Fibroblast of skin of scalp (primary cell): Measurements from ENCODE around the gene EXOC4.

ENCODE experiments used
- DNase-seq: peaks from one replicate; pipeline ENCODE4 v3.0.0-alpha.2; 2013

The EXOC4 gene

DNA sequence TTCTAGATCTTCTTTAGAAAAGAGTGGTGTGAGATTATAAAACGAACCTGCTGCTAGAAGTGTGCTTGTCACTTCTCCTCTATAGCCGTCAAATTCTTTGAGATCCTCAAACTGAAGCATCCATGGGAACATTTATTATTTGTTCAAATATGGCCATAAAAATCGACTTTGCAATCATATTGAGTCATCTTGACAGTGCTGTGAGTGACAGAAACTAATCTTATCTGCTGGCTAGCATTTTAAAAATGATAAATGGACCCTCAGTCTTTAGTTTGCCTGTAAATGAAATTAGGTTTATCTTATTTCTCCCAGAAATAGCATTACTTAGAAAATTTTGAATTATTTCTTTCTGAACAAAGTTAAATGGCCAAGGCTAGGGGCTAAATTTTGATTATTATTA, 290.8 kb downstream of the EXOC4 start:
- DNase-seq: no peak

DNA sequence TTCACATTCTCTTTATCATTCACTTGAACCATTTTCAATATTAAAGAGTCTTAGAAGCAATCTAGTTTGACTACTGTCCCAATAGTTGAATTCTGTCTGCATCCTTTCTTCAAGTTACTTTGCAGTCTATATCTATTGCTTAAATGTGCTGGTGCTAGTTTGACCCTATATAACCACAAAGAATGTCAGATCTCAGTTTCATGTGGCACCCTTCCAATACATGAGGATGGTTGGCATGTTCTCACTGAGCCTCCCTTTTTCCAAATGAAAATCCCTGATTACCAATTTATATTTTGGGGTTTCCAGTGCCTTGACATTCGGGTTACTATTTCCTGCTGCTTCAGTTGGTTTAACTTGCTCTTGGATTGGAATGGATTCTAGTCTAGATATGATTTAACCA, 292.7 kb downstream of the EXOC4 start:
- peak; percentile 72 for DNase-seq

DNA sequence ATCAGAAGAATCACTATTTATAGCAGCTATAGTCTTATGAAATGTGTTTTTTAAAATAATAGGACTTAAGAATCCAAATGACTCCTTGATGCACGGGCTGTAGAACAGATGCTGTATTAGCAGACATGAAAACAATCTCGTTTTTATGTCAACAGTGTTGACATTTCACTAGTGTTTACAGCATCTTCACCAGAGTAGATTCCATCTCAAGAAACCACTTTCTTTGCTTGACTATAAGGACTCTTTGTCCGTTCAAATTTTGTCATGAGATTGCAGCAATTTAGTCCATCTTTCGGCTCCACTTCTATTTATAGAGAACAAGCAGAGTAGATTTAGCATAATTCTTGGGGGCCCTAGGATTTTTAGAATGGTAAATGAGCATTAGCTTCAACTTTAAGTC, 295.1 kb downstream of the EXOC4 start:
- DNase-seq: no peak

DNA sequence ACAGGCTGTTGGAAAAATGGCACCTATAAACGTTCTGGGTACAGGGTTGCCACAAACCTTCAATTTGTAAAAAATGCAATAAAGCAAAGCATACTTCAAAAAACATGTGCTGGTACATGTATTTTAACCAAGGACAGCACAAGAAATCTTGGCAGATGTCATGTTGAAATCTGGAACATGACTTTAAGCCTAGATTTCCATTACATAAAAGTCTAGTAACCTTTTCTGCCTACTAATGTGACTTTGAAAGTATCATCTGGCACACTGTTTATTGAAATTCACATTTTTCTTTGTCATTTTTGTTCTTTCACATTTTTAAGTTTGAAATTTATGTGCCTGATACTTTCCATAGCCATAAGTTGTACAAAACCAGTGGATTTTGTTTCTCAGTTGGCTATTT, 296.8 kb downstream of the EXOC4 start:
- no peak for DNase-seq

DNA sequence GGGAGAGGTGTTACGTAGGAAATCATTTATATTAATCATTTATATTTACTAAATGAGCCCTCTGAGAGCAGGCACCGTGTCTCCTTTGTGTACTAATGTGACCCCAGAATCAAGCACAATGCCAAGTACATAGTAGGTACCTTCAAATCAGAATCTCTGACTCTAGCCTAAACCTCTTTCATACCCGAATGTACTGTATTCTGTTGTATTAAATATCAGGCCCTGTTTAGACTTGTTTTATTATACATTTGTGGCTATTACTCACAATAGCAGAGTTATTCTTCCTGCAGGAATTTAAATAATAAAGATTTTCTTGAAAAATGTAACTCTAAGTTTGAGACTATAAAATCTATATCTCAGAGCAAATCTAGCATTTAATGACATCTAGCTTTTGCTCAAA, 297.3 kb downstream of the EXOC4 start:
- no peak for DNase-seq

DNA sequence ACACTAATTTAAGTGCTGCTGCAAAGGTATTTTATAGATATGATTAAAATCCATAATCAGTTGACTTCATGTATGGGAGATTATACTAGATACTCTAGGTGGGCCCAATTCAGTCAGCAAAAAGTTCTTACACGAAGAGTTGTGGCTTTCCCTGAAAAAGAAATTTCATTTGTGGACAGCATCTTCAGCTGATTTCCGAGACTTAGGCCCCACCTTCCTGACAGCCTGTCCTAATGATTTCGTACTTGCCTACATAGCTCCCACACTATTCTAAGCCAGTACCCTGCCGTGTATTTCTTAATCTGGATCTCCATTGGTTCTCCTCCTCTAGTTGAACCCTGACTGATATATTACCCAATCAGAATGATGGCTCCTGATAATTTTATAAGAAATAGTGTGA, 297.9 kb downstream of the EXOC4 start:
- DNase-seq: no peak

DNA sequence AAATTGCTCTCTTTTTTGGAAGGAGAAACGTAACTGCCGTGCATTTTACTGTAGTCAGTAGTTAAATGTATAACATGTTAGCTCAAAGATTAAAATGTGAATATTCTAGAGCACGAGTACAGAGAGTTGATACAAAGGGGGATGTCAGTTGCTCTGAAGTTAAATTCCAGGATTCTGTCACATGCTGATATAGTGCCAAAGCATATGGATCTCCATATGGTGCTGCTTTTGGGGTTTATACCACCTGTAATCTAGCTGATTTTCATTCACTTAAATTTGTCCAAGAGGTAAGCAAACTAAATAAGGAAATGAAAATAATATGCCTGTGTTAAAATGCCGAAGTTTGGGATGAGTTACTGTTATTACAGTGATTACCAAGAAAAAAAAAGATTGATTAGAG, 298.6 kb downstream of the EXOC4 start:
- no peak for DNase-seq

DNA sequence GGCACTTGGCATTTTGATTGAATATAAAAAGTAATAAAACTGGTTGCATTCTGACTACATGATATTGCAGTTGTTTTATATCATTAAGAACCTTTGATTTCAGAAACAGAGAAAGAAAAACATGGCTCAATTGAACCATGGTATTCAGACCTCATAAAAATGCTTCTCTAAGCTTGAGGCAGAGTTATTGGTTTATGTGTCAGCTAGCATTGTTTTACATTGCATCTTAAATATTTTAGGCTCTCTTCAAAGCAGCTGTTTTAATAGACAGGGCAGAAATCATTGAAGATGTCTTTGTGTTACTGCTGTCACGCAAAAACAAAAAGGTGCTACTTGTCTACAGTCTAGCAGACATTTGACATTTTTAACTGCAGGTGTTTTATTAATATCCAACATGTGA, 299.2 kb downstream of the EXOC4 start:
- DNase-seq: no peak

DNA sequence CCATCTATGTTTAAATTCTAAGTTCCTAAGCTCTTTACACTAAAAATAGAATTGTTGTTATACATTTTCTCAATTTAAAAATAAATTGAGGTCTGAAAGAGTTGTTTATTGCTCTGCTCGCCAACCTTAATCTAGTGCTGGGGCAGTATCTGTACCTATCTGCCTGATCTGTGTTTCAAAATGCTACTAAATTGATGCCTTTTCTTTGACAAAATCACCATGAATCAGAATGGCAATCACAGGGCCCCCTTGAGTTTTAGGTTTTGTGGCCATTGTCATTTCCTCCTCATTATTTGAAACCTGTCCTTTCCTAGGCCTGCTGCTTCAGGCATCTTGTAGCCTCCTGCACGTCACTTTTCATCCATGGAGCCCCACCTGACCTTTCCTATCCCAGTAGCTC, 301.5 kb downstream of the EXOC4 start:
- DNase-seq: no peak

DNA sequence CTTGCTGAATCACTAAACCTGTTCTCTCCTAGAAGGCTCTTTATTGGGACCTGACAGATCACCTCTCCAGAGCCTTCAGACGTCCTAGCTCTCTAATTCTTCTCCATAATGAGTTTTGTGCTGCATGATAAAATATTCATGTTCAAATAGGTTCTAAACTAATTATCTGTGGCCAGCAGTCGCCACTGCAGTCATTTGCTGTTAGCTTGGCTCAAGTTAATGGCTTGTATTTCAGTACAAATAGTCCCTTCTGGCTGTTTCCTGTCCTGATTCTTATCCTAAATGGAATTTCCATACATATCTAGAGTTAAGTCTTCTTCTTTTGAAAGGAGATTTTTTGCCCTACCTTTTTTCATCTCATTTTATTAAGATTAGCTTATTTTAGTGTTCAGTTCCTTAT, 303.2 kb downstream of the EXOC4 start:
- no peak for DNase-seq

DNA sequence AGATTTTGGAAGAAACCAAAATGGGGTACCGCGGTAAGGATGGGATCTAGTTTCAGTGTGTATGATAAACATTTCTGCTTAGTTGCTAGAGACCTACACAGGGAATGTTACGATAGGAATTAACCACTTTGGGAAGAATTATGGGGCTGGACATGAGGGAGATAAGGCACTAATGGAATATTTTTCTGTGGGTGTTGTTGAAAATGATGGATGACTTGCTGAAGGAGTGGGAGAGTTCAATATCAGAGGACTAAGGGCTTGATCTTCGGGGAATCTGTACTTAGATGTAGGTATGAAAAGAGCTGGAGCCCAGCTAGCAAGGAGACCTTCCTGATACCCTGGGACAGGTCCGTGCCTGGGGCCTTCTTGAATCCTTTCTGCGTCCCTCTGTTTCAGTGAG, 303.7 kb downstream of the EXOC4 start:
- no peak for DNase-seq

DNA sequence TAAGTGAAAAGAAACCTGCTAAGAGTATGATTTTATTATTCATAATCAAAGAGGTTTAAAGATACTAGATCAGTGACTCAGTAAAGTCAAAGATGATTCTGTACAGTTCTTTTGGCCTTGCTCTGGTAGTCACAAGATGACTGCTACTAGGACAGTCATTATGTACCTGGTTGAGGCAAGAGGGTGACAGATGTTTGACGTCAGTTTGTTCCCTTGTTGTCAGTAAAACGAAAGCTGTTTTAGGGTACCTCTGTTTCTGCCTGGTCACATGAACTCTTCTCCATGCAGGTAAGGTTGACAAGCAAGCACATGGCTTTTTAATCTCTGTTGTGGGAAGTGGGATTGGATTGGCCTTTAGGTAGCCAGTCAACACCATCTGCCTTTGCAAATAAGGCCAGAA, 308.0 kb downstream of the EXOC4 start:
- DNase-seq: no peak

DNA sequence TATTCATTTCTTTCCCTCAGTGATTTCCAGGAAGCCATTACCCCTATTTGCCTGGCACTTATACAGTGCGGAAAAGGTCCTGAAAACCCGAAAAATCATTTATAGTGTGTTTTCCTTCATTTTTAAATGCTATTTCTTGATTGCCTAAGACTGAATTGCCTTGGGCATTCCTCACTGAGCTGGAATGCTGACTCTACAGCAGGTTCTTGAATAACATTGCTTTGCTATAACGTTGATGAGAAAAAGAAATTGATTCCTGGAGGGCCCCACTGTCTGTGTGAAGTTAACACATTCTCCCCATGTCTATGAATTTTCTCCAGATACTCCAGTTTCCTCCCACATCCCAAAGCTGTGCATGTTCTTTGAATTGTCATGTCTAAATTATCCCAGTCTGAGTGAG, 308.5 kb downstream of the EXOC4 start:
- DNase-seq: peak; percentile 66

DNA sequence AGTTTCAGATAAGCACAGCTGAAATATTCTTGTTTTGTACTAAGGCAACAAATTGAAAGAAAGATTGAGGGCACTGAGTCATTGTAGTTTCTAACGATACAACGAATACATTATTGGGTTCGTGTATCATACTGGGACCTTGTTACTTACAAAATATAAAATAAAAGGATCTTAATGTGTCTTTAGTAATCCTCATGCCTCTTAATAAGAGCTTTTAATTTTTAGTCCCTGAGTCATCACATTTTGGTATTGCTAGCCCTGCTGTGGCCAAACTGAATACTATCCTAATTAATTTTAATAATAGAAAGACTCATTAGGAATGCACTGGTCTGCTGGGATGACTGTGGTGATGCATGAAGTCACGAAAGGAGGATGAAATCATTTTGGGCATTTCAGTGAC, 309.7 kb downstream of the EXOC4 start:
- peak; percentile 93 for DNase-seq

DNA sequence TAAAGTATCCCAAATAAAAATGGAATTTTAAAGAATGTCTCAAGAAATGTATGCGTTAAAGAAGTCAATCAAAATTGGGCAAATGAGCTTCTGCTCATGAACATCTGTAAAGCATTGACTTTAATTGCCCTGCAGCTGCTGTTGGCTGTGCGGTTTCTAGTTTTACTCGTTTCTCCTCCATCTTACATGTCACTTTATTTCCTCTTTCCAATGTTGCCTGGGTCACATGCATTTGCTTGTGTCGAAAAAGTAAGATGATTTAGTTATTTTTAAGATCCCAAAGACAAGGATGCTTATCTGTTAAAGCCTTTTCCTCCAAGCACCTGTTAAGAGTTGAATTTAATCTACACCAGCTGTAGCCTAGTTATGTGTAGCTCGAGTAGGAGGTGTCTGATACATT, 310.4 kb downstream of the EXOC4 start:
- DNase-seq: peak; percentile 40

DNA sequence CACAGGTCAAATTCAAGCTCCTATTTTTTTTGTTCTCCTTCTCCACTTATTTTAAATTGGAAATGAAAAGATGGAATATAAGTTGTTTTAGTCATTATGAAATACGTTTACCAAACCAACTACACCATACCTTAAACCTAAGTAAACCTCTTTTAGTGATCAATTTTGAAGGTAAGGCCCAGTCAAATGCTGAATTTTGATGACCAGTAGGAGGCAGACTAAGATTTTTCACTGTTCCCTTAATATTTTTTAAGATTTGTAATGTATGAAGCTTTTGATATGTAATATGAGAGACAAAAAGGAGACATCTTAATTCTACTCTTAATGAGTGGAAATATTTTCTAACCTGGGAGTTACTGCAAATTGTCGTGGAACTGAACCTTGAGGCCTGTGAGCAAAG, 311.6 kb downstream of the EXOC4 start:
- no peak for DNase-seq

DNA sequence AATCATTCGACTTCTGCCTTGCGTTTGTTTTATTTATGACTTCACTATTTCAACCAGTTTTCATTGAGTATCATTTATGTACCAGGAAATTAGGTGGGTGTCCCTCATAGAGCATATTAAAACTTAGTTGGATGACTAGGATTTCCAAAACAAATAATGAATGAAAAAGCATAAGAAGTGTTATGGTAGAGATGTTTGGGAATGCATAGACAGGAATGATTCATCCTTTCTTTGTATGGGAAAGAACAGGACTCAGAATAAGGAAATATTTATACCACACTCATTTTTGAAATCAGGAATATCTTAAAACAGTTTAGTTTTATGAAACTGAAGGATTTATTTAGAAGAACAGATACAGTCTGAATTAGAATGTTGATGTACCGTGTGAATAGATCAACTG, 315.7 kb downstream of the EXOC4 start:
- DNase-seq: peak; percentile 65

DNA sequence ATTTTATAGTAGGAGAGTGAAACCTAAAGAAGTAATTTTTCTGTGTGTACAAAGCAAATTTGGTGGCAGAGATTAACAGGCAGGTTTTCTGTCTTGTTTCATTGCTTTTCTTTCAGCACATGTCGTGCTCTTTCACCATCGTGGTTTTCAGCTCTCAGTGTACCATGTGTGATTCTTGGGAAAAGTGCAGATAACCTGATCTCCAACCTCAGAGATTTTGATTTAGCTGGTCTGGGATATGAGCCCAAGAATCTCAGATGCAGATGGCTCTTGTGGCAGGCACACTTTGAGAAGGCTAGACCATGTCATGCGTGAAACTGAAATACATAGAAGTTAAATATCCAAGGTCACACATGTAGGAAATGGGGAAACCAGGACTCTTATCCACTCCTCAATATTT, 317.4 kb downstream of the EXOC4 start:
- no peak for DNase-seq

DNA sequence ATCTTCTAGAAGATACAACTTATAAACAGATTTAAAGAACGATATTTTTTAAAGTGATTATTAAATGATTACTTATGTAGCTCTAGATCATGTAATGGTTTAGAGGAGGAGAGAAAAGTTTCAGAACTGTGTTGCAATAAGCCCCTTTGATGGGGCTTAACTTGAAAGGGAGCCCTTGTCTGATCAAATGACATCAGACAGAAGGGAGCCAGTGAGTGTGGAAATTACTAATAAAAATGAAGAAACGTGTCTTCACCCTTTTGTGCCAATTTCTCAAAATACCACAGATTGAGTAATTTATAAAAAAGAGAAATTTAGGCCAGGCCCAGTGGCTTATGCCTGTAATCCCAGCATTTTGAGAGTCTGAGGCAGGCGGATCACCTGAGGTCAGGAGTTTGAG, 318.2 kb downstream of the EXOC4 start:
- DNase-seq: no peak

DNA sequence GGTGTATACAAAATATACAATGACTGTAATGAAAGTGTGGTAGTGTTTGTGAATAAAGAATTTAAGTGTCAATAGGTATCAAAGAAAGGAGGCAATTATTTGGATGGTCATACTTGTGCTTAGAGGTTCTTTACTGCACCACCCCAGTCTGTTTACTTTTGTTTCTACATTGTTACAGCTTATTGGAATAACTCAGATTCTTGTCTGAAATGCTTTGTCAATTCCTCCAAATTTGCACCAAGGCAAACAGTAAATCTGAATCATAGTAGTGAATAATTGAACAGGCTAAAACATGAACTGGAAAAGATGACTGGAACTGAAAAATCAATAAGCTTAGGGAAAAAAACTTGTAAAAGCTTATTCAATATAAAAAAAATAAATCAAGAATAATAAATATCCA, 319.2 kb downstream of the EXOC4 start:
- peak; percentile 37 for DNase-seq

DNA sequence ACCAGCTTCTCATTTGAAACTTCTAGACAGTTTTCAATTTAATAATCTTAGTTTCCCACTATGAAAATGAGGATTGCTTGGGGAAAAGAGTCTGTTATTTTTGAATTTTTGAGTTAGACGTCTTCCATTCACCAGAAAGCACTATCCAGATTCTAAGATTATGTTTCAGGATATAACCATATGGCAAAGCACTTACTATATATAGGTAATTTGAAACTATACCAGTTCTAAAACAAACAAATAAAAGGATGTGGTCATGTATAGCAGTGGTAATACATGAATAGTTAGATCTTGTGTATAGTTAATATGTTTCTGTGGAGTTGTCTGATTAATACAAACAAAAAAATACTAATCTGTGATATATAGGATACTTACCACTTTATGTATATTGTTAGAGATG, 320.0 kb downstream of the EXOC4 start:
- no peak for DNase-seq

DNA sequence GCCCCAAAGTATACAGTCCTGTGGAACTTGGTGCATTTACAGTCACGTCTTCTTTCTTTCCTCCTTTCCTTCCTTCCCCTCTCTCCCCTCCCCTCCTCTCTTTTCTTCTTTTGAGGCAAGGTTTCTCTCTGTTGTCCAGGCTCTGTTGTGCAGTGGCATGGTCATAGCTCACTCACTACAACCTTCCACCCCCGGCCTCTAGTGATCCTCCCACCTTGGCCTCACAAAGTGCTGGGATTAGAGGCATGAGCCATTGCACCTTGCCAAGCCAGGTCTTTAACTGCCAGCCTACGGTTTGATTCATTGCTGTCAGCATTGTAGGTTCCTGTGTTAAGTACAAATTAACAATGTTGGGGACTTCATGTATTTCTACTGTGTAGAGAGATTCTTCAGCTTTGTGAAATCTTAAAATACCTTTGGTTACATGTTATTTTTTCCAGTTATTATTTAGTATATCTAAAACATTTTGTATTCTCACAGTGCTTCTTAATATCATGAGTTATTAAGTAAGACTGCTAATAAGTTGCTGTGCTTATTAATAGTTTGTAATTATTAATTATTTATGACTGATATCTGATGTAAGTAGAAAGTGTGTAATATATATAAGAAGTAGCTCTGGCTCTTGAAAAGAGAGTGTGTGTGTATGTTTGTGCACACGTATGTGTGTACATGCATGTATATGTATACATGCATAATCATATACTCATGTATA, 320.8 kb downstream of the EXOC4 start:
- DNase-seq: no peak

DNA sequence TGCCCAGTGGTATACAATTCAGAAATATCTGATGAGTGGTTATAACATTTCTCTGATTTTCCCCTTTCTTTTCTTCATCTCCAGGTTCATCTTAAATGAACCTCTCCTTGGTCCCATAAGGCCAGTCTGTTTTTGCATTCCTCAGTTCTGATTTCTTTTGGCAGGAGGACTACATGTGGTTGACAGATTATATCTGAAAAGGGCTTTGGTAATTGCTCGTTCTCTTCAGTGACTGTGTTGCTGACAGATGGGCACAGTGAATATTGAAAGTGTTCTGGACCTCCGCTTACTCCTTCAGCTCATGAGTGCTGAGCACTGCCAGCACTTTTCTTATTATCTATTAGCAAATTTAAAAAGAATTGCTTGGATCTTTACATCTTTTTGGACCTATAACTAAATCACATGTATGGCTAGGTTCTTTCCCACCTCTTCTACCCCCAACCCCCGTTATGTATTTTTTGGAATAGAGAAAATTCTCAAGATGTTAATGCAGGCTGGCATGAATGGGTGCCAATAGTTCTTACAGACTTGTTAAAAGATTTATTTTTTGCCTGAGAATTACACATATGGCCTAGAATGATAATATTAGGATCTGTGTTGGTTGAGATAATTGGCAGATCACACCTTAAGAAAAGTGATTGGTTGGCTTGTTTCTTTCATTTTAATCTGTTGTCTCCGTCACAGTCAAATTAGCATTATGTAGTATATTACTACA, 323.0 kb downstream of the EXOC4 start:
- peak; percentile 52 for DNase-seq

DNA sequence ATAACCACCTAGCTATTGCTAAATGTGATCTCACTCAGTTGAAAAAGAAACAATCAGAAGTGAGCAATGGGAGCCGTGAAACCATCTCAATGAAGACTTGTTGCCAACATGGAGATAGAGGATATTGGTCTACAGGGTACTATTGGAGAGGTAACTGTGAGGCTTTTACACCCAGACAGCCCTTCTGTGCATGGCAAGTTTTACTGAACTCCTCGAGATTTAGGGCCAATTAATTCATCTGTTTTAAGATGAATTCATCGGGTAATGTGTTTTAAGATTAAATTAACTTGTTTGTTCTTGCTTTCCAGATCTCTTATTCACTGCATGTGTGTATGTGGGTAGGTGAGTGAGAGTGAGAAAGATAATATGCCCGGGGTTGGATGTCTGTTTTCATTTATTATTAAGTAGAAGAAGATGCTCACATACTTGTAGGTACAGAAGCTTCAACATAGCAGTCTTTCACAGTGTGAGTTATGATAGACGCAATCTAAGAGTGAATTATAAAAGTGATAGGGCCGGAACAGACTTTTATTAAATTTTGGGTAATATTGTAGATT, 323.8 kb downstream of the EXOC4 start:
- no peak for DNase-seq
